WI38 (cell line): Measurements from ENCODE around the gene NUDT4.
"Not testable (repeated sequence)": the region's sequence is repeated elsewhere in the genome, so short reads cannot be mapped to it uniquely, and the experiment has no call there.

Experiments used
- H3K4me3 ChIP-seq: 2 replicates; pipeline ENCODE4 v1.5.1; 2011; ENCODE audit warnings: low read depth, mild to moderate bottlenecking, control low read depth, low read length
- TF ChIP-seq, protein P1 (sequence below): IDR thresholded peaks from 2 replicates; pipeline ENCODE4 v1.5.1; 2012; ENCODE audit warnings: low read depth, mild to moderate bottlenecking, control low read depth, low read length

The NUDT4 gene

DNA sequence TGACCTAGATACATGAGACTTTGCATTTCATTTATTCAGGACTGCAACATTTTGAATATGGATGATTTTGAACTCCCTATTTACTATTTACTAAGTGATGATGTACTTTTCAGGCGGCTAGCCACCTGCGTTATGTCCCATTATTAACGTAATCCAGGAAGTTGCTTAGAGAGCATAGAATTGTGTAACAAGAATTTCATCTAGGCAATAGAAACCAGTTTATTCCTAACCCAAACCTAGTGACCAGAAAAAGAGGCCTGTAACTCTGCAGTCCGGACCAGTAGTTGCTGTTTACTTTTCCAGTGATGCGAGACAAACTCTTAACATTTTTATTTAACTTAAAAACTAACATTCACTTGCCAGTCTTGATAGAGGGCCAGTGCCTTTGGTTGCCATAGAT, 12.3 kb downstream of the NUDT4 start:
- H3K4me3 ChIP-seq = no peak overlapping the region
- TF ChIP-seq, protein P1, sequence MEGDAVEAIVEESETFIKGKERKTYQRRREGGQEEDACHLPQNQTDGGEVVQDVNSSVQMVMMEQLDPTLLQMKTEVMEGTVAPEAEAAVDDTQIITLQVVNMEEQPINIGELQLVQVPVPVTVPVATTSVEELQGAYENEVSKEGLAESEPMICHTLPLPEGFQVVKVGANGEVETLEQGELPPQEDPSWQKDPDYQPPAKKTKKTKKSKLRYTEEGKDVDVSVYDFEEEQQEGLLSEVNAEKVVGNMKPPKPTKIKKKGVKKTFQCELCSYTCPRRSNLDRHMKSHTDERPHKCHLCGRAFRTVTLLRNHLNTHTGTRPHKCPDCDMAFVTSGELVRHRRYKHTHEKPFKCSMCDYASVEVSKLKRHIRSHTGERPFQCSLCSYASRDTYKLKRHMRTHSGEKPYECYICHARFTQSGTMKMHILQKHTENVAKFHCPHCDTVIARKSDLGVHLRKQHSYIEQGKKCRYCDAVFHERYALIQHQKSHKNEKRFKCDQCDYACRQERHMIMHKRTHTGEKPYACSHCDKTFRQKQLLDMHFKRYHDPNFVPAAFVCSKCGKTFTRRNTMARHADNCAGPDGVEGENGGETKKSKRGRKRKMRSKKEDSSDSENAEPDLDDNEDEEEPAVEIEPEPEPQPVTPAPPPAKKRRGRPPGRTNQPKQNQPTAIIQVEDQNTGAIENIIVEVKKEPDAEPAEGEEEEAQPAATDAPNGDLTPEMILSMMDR = no peak

- no peak overlapping the region for H3K4me3 ChIP-seq
- TF ChIP-seq, protein P1 = no peak
These were observed 13.0 kb downstream of the NUDT4 start for GRCh38 chr12:93390549-93391297.

- TF ChIP-seq, protein P1 = no peak
These were observed 15.7 kb downstream of the NUDT4 start for GRCh38 chr12:93393425-93393824.

GRCh38 chr12:93397412-93397811, 19.7 kb downstream of the NUDT4 start:
- TF ChIP-seq, protein P1 = no peak
- no peak overlapping the region for H3K4me3 ChIP-seq

More at GRCh38 chr12:93393425-93393824, 15.7 kb downstream of the NUDT4 start:
- H3K4me3 ChIP-seq = no peak overlapping the region

DNA sequence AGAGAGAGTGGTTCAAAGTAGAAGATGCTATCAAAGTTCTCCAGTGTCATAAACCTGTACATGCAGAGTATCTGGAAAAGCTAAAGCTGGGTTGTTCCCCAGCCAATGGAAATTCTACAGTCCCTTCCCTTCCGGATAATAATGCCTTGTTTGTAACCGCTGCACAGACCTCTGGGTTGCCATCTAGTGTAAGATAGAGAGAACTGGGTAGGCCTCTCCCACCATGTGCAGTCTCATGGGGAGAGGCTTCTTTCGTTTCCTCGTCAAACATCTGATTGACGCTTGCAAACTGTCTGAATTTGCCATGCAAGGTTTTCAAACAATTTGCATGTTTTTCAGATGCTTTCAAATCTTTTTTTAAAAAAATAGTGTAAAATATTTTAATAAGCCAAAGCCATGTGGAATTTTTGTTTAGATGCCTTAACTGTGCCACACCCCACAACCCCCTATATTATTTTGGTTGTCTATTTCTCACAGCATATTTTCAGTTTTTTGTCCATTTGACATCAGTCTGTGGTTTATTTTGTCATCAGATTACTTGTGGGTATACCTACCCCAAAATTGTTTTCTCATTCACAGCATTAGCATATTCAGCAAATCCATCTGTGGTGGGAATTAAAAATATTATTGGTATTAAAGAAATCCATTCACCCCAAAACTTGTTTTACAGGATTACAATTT, 21.6 kb downstream of the NUDT4 start:
- H3K4me3 ChIP-seq = not testable (repeated sequence)

GRCh38 chr12:93402333-93403311, 24.9 kb downstream of the NUDT4 start:
- TF ChIP-seq, protein P1 = no peak
- no peak overlapping the region for H3K4me3 ChIP-seq

- H3K4me3 ChIP-seq = no peak overlapping the region
- TF ChIP-seq, protein P1 = no peak
These were observed 26.5 kb downstream of the NUDT4 start for GRCh38 chr12:93403988-93404803.
